NT2/D1 (cell line): ENCODE results near the gene GALNT9.

Experiments used
- DNase-seq: peaks from one replicate; pipeline ENCODE4 v3.0.0-alpha.2; 2011; ENCODE audit warnings: low read depth, low spot score
- H3K27me3 ChIP-seq: 2 replicates; pipeline ENCODE4 v1.6.0; 2011; ENCODE audit warnings: mild to moderate bottlenecking; ENCODE audit not compliant: insufficient read length, insufficient read depth
- H3K36me3 ChIP-seq: 2 replicates; pipeline ENCODE4 v1.6.1; 2011; ENCODE audit warnings: mild to moderate bottlenecking, low read length, mixed read lengths; ENCODE audit not compliant: insufficient read depth, insufficient read length
- H3K4me1 ChIP-seq: 2 replicates; pipeline ENCODE4 v1.5.1; 2011; ENCODE audit not compliant: insufficient read depth, insufficient read length
- H3K4me3 ChIP-seq: 2 replicates; pipeline ENCODE4 v1.5.1; 2011; ENCODE audit warnings: low read depth; ENCODE audit not compliant: insufficient read length
- H3K9ac ChIP-seq: 2 replicates; pipeline ENCODE4 v1.6.0; 2011; ENCODE audit warnings: low read depth; ENCODE audit not compliant: insufficient read length
- H3K9me3 ChIP-seq: 2 replicates; pipeline ENCODE4 v1.5.1; 2011; ENCODE audit warnings: mild to moderate bottlenecking, low read length; ENCODE audit not compliant: insufficient read depth
- SUZ12 ChIP-seq: IDR thresholded peaks from 2 replicates; pipeline ENCODE4 v1.6.1; 2011; ENCODE audit not compliant: insufficient read length, insufficient read depth; ENCODE audit errors: extremely low read depth
- YY1 ChIP-seq: IDR thresholded peaks from 2 replicates; pipeline ENCODE4 v1.6.1; 2011; ENCODE audit not compliant: insufficient read length, insufficient read depth
- ZNF274 ChIP-seq: IDR thresholded peaks from 2 replicates; pipeline ENCODE4 v1.6.1; 2011; ENCODE audit warnings: mild to moderate bottlenecking, low read depth, low read length

Gene GALNT9

GRCh38 chr12:132179431-132180362 is 149.7 kb downstream of the GALNT9 start:
- DNase-seq = no peak
- Histone ChIP-seq H3K4me1 (peaks cover 27% of the 10 kb centered on the region), H3K9ac (no peak overlapping the region), H3K27me3 (peaks cover 50% of the 10 kb centered on the region), H3K36me3 (no peaks in the 10 kb centered on the region), H3K9me3 (no peaks in the 10 kb centered on the region), H3K4me3 (no peak overlapping the region)
- TF ChIP-seq SUZ12 (no peak), ZNF274 (no peak), YY1 (no peak)

GRCh38 chr12:132178801-132179401 is 150.5 kb downstream of the GALNT9 start:
- H3K9me3 ChIP-seq = no peaks in the 10 kb centered on the region
- no peak overlapping the region for H3K9ac ChIP-seq
- DNase-seq = no peak
- H3K27me3 ChIP-seq = peaks cover 48% of the 10 kb centered on the region
- no peak overlapping the region for H3K4me3 ChIP-seq
- no peaks in the 10 kb centered on the region for H3K36me3 ChIP-seq
- TF ChIP-seq SUZ12 (no peak), YY1 (no peak), ZNF274 (no peak)
- H3K4me1 ChIP-seq = peaks cover 27% of the 10 kb centered on the region

GRCh38 chr12:132178316-132178715 is 151.1 kb downstream of the GALNT9 start:
- H3K9ac ChIP-seq = no peak overlapping the region
- H3K27me3 ChIP-seq = peaks cover 48% of the 10 kb centered on the region
- no peak for DNase-seq
- H3K4me1 ChIP-seq = peaks cover 27% of the 10 kb centered on the region
- H3K4me3 ChIP-seq = no peak overlapping the region
- TF ChIP-seq YY1 (no peak), ZNF274 (no peak), SUZ12 (no peak)
- no peaks in the 10 kb centered on the region for H3K9me3 ChIP-seq
- no peaks in the 10 kb centered on the region for H3K36me3 ChIP-seq

GRCh38 chr12:132176920-132177551 is 152.4 kb downstream of the GALNT9 start:
- peaks cover 27% of the 10 kb centered on the region for H3K4me1 ChIP-seq
- H3K4me3 ChIP-seq = no peak overlapping the region
- peaks cover 39% of the 10 kb centered on the region for H3K27me3 ChIP-seq
- H3K9me3 ChIP-seq = no peaks in the 10 kb centered on the region
- H3K9ac ChIP-seq = no peak overlapping the region
- TF ChIP-seq YY1 = no peak
- TF ChIP-seq ZNF274 = no peak
- TF ChIP-seq SUZ12 = no peak
- H3K36me3 ChIP-seq = no peaks in the 10 kb centered on the region
- no peak for DNase-seq

- no peak overlapping the region for H3K4me3 ChIP-seq
- peaks cover 29% of the 10 kb centered on the region for H3K4me1 ChIP-seq
- H3K27me3 ChIP-seq = peaks cover 41% of the 10 kb centered on the region
- TF ChIP-seq ZNF274 (no peak), YY1 (no peak), SUZ12 (no peak)
- no peak for DNase-seq
- no peak overlapping the region for H3K9ac ChIP-seq
- no peaks in the 10 kb centered on the region for H3K36me3 ChIP-seq
- H3K9me3 ChIP-seq = no peaks in the 10 kb centered on the region
Observed at GRCh38 chr12:132176385-132176919, 152.9 kb downstream of the GALNT9 start.

- TF ChIP-seq YY1 = no peak
- Histone ChIP-seq H3K9me3 (no peaks in the 10 kb centered on the region), H3K4me1 (peaks cover 26% of the 10 kb centered on the region), H3K27me3 (peaks cover 38% of the 10 kb centered on the region), H3K36me3 (no peaks in the 10 kb centered on the region), H3K9ac (peak overlapping the region; percentile 52), H3K4me3 (no peak overlapping the region)
- DNase-seq = no peak
Observed at GRCh38 chr12:132175496-132176384, 153.6 kb downstream of the GALNT9 start.
